HG02588 (cell line): ENCODE results near the gene MBD5.

Experiments used
- ATAC-seq: cut with Tn5 transposase; IDR thresholded peaks from one replicate; pipeline ENCODE4 v1.9.1; 2021; ENCODE audit warnings: mild to moderate bottlenecking, moderate library complexity; ENCODE audit not compliant: unreplicated experiment

Gene MBD5

GRCh38 chr2:148209603-148210002 lies 188.7 kb downstream of the MBD5 start:
- ATAC-seq, result no peak

GRCh38 chr2:148218326-148219075 lies 197.6 kb downstream of the MBD5 start:
- no peak for ATAC-seq

DNA sequence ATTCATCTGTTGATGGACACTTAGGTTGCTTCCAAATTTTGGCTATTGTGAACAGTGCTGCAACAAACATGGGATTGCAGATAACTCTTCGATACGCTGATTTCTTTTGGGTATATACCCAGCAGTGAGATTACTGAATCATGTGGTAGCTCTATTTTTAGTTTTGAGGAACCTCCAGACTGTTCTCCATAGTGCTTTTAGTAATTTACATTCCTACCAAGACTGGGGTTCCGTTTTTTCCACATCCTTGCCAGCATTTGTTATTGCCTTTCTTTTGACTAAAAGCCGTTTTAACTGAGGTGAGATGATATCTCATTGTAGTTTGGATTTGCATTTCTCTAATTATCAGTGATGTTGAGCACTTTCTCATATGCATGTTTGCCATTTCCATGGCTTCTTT lies 200.3 kb downstream of the MBD5 start:
- ATAC-seq, result no peak

- ATAC-seq, result no peak
Observed at GRCh38 chr2:148221926-148222325, 201.0 kb downstream of the MBD5 start.

- ATAC-seq, result no peak
Observed at GRCh38 chr2:148231858-148232257, 211.0 kb downstream of the MBD5 start.

GRCh38 chr2:148234143-148234542 lies 213.3 kb downstream of the MBD5 start:
- no peak for ATAC-seq

- ATAC-seq, result no peak
Observed at GRCh38 chr2:148237911-148238310, 217.0 kb downstream of the MBD5 start.

DNA sequence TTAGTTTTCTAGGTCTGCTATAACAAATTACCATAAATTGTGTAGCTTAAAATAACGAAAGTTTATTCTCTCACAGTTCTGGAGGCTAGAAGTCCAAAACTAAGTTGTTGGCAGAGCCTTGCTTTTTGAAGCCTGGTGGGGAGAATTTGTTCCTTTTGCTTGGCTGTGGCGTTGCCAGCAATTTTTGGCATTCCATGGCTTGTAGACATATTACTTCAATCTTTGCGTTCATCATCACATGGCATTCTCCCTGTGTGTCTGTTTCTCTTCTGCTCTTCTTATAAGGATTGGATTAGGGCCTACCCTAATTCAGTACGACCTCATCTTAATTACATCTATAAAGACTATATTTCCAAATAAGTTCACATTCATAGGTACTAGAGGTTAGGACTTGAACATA lies 217.7 kb downstream of the MBD5 start:
- no peak for ATAC-seq

- no peak for ATAC-seq
Observed at GRCh38 chr2:148240838-148241237, 219.9 kb downstream of the MBD5 start.

DNA sequence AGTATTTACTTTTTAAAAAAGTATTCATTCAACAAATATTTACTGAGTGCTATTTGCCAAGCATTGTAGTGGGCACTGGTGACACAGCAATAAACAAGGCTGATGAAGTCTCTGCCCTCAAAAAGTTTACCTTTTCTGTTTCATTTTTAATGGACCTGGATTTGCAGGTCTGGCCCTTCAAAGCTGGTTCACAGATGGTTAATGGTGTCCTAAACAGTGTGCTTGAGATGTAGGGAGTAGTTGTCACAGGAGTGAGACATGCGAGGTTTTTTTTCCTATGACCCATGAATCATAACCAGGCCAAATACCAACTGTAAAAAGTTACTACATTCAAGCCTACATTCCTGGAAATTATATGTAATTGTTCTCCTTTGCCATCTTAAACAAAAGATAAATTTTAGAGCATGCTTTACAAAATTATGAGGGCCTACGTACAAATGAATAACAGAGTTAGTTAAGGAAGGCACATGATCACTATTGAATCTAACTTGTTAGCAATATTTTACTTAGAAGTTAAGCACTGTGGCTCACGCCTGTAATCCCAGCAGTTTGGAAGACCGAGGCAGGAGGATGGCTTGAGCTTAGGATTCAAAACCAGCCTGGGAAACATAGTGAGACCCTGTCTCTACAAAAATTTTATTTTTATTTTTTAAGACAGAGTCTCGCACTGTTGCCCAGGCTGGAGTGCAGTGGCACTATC lies 223.9 kb downstream of the MBD5 start:
- ATAC-seq, result no peak

DNA sequence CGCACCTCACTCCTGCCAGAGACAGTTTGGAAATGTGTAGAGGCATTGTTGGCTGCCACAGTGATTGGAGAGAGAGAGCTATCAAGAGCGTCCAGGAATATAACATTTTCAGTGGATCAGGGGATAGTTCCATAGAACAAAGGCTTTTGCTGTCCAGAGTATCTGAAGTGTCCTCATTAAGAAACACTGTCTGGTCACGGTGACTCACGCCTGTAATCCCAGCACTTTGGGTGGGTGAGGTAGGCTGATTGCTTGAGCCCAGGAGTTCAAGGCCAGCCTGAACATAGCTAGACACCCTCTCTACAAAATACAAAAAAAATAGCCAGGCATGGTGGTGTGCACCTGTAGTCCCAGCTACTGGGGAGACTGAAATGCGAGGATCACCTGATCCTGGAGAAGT lies 231.1 kb downstream of the MBD5 start:
- no peak for ATAC-seq

DNA sequence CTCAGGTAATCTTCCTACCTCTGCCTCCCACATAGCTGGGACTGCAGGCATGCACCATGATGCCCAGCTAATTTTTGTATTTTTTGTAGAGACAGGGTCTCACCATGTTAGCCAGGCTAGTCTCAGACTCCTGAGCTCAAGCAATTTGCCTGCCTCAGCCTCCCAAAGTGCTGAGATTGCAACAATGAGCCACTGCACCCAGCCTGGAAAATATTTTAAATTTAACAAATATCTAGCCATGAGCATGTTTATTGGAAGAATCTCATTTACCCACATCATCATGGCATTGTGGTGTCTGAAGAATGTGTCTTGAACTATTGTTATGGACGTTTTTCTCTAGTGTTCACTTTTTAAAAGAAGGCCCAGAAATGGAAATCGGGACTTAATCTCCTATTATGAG lies 231.8 kb downstream of the MBD5 start:
- ATAC-seq, result no peak

- no peak for ATAC-seq
Observed at GRCh38 chr2:148253685-148254084, 232.8 kb downstream of the MBD5 start.

DNA sequence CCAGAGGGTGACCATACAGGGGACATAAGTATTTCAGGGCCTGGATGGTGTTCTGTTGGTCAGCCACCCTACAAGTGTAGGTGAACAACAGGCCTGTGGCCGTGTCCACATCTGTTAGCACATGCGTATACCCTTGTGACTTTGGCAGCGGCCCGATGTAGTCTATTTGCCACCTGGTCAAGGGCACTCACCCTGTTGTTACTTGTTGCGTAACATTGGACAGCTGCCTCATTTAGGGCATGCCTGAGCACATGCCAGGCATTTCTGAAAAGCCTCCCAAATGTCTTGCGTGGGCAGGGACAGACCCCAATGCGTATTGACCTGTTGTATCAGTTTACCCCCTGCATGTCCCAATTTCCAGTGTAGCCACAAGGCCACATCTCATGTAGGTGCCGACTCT lies 235.0 kb downstream of the MBD5 start:
- ATAC-seq, result no peak

- ATAC-seq, result no peak
Observed at GRCh38 chr2:148257276-148257675, 236.4 kb downstream of the MBD5 start.

GRCh38 chr2:148258124-148258523 lies 237.2 kb downstream of the MBD5 start:
- no peak for ATAC-seq

GRCh38 chr2:148259674-148260073 lies 238.8 kb downstream of the MBD5 start:
- no peak for ATAC-seq

- ATAC-seq, result no peak
Observed at GRCh38 chr2:148263890-148264289, 243.0 kb downstream of the MBD5 start.

DNA sequence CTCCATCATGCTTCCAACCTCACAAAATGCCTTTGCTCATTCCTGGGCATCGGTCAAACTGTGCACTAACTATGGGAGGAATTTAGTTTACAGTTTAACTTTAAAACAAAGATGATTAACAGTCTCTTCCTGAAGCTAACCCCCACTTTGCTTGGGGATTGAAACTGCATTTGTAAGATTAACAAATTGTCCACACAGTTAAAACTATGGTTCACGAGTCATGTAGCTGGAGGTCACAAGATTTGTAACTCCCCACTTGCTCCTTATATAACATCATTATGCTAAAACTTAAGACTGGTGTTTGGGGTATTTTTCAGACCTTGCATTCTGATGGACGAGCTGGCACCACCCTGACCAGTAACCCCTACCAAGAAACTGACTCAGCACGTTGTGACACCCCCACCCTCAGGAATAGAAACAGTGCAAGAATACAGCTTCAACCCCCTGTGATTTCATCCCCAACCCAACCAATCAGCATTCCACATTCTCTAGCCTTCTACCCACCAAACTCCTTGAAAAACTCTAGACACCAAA lies 252.3 kb downstream of the MBD5 start:
- no peak for ATAC-seq

DNA sequence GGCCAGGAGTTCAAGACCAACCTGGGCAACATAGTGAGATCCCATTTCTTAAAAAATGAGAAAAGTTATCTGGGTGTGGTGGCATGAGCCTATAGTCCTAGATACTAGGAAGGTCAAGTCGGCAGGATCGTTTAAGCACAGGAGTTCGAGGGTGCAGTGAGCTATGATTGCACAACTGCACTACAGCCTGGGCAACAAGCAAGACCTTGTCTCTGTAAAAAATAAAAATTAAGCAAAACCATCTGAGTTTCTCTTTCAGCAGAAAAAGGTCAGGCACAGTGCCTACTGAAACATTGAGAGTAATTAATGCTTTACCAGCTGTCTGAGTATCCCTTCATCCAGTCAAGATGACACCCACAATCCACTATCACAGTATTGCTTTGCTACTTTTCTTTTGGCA lies 258.3 kb downstream of the MBD5 start:
- ATAC-seq, result no peak

GRCh38 chr2:148282201-148282600 lies 261.3 kb downstream of the MBD5 start:
- no peak for ATAC-seq

- ATAC-seq, result no peak
Observed at GRCh38 chr2:148292431-148292830, 271.5 kb downstream of the MBD5 start.
